ENCODE measurements around the gene CPSF7. TPM values are rescaled to one million over a fixed set of nuclear protein-coding genes. Genes with fewer than 3 reads are reported as not detected.

CPSF7 gene
- polyA plus RNA-seq, 1 of the 3 experiments (the other 2 are of a cell fraction) = 44.0 TPM

DNA sequence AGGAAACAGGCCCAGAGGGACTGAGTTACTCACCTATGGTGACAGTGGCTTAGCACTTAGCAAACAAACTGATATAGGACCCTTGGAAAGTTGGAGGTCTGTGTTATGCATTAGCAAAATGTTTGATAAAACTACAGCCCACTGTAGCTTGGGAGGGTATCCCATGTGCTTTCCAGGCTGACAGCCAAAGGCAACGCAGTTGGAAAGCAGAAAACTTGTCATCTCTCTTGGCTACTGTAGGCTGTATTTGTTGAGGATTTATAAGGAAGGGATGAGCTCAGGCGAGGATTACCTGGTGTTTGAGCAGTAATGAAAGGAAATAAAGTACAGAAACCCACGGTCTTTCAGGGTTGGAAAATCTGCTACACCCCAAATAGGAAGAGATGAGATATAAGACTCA lies 23.9 kb upstream of the CPSF7 start:
- Histone ChIP-seq H3K9me2 (no peaks in the 10 kb centered on the region), H3K4me2 (no peak overlapping the region), H3K27ac (ENCODE audit: low read depth in 2 of 2, low read length in 1 of 2) (no peak overlapping the region), H3K4me1 (ENCODE audit: control insufficient read depth in 1 of 2, insufficient read depth in 2 of 2, low read depth in 1 of 2, low read length in 1 of 2) (peaks cover 0 to 4% of the 10 kb centered on the region in 2 experiments; a peak in 1 of 4 replicates), H3K36me3 (replicated peaks in 1 of 2; ENCODE audit: control insufficient read depth in 1 of 2, insufficient read depth in 2 of 2, low read length in 1 of 2) (peaks cover 15 to 17% of the 10 kb centered on the region in 2 experiments), H3F3A (replicated peaks; ENCODE audit: insufficient read depth) (no peaks in the 10 kb centered on the region), H3K4me3 (ENCODE audit: low read depth in 2 of 2, low read length in 1 of 2) (no peak overlapping the region), H2AFZ (ENCODE audit: low read depth) (no peak overlapping the region), H4K20me1 (ENCODE audit: insufficient read depth) (no peaks in the 10 kb centered on the region), H3K9me3 (no peaks in the 10 kb centered on the region), H3K27me3 (ENCODE audit: insufficient read depth) (no peaks in the 10 kb centered on the region), H3K79me2 (ENCODE audit: insufficient read depth) (no peaks in the 10 kb centered on the region), H3K9ac (no peak overlapping the region)
- 92% methylated on average over 3 of the region's 3 CpGs for WGBS (ENCODE audit: low lambda C conversion rate)
- ChIA-PET POLR2A (no interaction called here), CTCF (interaction anchor here (0.6 to 8.8 kb wide), 7 partner anchors 8 to 185 kb away, joined by 3 to 117 read pairs (median 7); no protein-coding TSS in a partner anchor)
- no peak for DNase-seq
- no peak for TF ChIP-seq EP300 (IDR thresholded peaks at IDR 0.05; ENCODE audit: borderline replicate concordance in 1 of 2, low read depth in 1 of 2, low read length in 1 of 2)
- TF ChIP-seq NRF1 (IDR thresholded peaks at IDR 0.05; ENCODE audit: low read depth, low read length) = no peak
- TF ChIP-seq, protein P1, sequence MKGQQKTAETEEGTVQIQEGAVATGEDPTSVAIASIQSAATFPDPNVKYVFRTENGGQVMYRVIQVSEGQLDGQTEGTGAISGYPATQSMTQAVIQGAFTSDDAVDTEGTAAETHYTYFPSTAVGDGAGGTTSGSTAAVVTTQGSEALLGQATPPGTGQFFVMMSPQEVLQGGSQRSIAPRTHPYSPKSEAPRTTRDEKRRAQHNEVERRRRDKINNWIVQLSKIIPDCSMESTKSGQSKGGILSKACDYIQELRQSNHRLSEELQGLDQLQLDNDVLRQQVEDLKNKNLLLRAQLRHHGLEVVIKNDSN (IDR thresholded peaks at IDR 0.05; ENCODE audit: borderline replicate concordance, low read depth) = no peak
- no peak for TF ChIP-seq RFX5 (IDR thresholded peaks at IDR 0.05; ENCODE audit: low read length)
- no peak for TF ChIP-seq JUND (IDR thresholded peaks at IDR 0.05)
- TF ChIP-seq TCF12 (IDR thresholded peaks at IDR 0.05) = no peak
- no peak for TF ChIP-seq RCOR1 (IDR thresholded peaks at IDR 0.05; ENCODE audit: low read length)
- TF ChIP-seq FOXJ3 (CRISPR knock-in tag; IDR thresholded peaks at IDR 0.05) = no peak
- TF ChIP-seq SIN3A (IDR thresholded peaks at IDR 0.05; ENCODE audit: borderline replicate concordance, low read depth, low read length) = no peak
- no peak for TF ChIP-seq NFIC (IDR thresholded peaks at IDR 0.05; ENCODE audit: borderline replicate concordance)
- TF ChIP-seq, protein P2, sequence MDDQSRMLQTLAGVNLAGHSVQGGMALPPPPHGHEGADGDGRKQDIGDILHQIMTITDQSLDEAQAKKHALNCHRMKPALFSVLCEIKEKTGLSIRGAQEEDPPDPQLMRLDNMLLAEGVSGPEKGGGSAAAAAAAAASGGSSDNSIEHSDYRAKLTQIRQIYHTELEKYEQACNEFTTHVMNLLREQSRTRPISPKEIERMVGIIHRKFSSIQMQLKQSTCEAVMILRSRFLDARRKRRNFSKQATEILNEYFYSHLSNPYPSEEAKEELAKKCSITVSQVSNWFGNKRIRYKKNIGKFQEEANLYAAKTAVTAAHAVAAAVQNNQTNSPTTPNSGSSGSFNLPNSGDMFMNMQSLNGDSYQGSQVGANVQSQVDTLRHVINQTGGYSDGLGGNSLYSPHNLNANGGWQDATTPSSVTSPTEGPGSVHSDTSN (IDR thresholded peaks at IDR 0.05) = no peak

DNA sequence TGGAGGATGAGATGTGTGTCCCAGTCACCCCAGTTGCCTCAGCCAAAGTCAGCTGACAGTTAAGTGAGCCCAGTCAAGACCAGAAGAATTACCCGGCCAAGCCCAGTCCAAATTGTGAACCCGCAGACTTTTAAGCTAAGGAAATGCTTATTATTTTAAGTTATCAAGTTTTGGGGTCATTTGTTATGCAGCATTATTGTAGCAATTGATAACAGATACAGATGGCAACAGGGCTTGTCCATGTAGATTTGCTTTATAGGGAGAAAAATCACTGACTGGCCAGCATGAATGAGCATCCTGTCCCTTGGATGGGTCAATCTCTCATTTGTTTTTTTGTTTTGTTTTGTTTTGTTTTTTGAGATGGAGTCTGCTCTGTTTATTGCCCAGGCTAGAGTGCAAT lies 23.1 kb upstream of the CPSF7 start:
- H2AFZ ChIP-seq (ENCODE audit: low read depth) = no peak overlapping the region
- H3K9me3 ChIP-seq = no peaks in the 10 kb centered on the region
- 0 out of 2 replicates have a peak, but pooled peaks cover 2% of the 10 kb centered on the region for H4K20me1 ChIP-seq (ENCODE audit: insufficient read depth)
- no peak overlapping the region for H3K4me3 ChIP-seq (ENCODE audit: low read depth in 2 of 2, low read length in 1 of 2)
- H3K79me2 ChIP-seq (ENCODE audit: insufficient read depth) = no peaks in the 10 kb centered on the region
- H3K27ac ChIP-seq (ENCODE audit: low read depth in 2 of 2, low read length in 1 of 2) = no peak overlapping the region
- ChIA-PET POLR2A (interaction anchor here (0.6 to 1.3 kb wide), 2 partner anchors 8 to 420 kb away, joined by 4 read pairs; no protein-coding TSS in a partner anchor), CTCF (interaction anchor here (1.1 to 8.8 kb wide), 9 partner anchors 18 to 281 kb away, joined by 3 to 117 read pairs (median 5); no protein-coding TSS in a partner anchor)
- peaks cover 0 to 7% of the 10 kb centered on the region in 2 experiments; a peak in 1 of 4 replicates for H3K4me1 ChIP-seq (ENCODE audit: control insufficient read depth in 1 of 2, insufficient read depth in 2 of 2, low read depth in 1 of 2, low read length in 1 of 2)
- DNase-seq = no peak
- 100% methylated on average over 2 of the region's 2 CpGs for WGBS (ENCODE audit: low lambda C conversion rate)
- peaks cover 19 to 24% of the 10 kb centered on the region in 2 experiments for H3K36me3 ChIP-seq (replicated peaks in 1 of 2; ENCODE audit: control insufficient read depth in 1 of 2, insufficient read depth in 2 of 2, low read length in 1 of 2)
- H3K27me3 ChIP-seq (ENCODE audit: insufficient read depth) = no peaks in the 10 kb centered on the region
- no peak overlapping the region for H3K9ac ChIP-seq
- no peaks in the 10 kb centered on the region for H3F3A ChIP-seq (replicated peaks; ENCODE audit: insufficient read depth)
- H3K9me2 ChIP-seq = no peaks in the 10 kb centered on the region
- H3K4me2 ChIP-seq = no peak overlapping the region
- TF ChIP-seq SMC3 (IDR thresholded peaks at IDR 0.05; ENCODE audit: low read depth, low read length) = no peak
- no peak for TF ChIP-seq NFIC (IDR thresholded peaks at IDR 0.05; ENCODE audit: borderline replicate concordance)
- no peak for TF ChIP-seq RCOR1 (IDR thresholded peaks at IDR 0.05; ENCODE audit: low read length)
- TF ChIP-seq FOXM1 (IDR thresholded peaks at IDR 0.05; ENCODE audit: low read depth) = no peak
- no peak for TF ChIP-seq JUND (IDR thresholded peaks at IDR 0.05)
- no peak for TF ChIP-seq SIN3A (IDR thresholded peaks at IDR 0.05; ENCODE audit: borderline replicate concordance, low read depth, low read length)
- no peak for TF ChIP-seq CHD2 (IDR thresholded peaks at IDR 0.05; ENCODE audit: low read length, partially characterized antibody)
- no peak for TF ChIP-seq EZH2phosphoT487 (IDR thresholded peaks at IDR 0.05; ENCODE audit: borderline replicate concordance, low read depth)
- TF ChIP-seq, protein P2 (IDR thresholded peaks at IDR 0.05) = no peak
- no peak for TF ChIP-seq GABPA (IDR thresholded peaks at IDR 0.05; ENCODE audit: low read depth)
- TF ChIP-seq, protein P1 (IDR thresholded peaks at IDR 0.05; ENCODE audit: borderline replicate concordance, low read depth) = no peak
- TF ChIP-seq, protein P3, sequence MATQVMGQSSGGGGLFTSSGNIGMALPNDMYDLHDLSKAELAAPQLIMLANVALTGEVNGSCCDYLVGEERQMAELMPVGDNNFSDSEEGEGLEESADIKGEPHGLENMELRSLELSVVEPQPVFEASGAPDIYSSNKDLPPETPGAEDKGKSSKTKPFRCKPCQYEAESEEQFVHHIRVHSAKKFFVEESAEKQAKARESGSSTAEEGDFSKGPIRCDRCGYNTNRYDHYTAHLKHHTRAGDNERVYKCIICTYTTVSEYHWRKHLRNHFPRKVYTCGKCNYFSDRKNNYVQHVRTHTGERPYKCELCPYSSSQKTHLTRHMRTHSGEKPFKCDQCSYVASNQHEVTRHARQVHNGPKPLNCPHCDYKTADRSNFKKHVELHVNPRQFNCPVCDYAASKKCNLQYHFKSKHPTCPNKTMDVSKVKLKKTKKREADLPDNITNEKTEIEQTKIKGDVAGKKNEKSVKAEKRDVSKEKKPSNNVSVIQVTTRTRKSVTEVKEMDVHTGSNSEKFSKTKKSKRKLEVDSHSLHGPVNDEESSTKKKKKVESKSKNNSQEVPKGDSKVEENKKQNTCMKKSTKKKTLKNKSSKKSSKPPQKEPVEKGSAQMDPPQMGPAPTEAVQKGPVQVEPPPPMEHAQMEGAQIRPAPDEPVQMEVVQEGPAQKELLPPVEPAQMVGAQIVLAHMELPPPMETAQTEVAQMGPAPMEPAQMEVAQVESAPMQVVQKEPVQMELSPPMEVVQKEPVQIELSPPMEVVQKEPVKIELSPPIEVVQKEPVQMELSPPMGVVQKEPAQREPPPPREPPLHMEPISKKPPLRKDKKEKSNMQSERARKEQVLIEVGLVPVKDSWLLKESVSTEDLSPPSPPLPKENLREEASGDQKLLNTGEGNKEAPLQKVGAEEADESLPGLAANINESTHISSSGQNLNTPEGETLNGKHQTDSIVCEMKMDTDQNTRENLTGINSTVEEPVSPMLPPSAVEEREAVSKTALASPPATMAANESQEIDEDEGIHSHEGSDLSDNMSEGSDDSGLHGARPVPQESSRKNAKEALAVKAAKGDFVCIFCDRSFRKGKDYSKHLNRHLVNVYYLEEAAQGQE (IDR thresholded peaks at IDR 0.05; ENCODE audit: low read depth, low read length) = no peak
